Middle frontal gyrus (tissue), 1 donor: ENCODE results near the gene MYO1D.
A peak's percentile ranks its signal among the peaks of the same experiment; 100 is the strongest.

Experiments used
- DNase-seq: peaks from one replicate; pipeline ENCODE4 v3.0.0-alpha.2; 2015; ENCODE audit warnings: low spot score; ENCODE audit errors: extremely low spot score

The MYO1D gene

GRCh38 chr17:32628271-32629044, 248.5 kb downstream of the MYO1D start:
- DNase-seq, result no peak

GRCh38 chr17:32627239-32627996, 249.5 kb downstream of the MYO1D start:
- peak; percentile 61 for DNase-seq

DNA sequence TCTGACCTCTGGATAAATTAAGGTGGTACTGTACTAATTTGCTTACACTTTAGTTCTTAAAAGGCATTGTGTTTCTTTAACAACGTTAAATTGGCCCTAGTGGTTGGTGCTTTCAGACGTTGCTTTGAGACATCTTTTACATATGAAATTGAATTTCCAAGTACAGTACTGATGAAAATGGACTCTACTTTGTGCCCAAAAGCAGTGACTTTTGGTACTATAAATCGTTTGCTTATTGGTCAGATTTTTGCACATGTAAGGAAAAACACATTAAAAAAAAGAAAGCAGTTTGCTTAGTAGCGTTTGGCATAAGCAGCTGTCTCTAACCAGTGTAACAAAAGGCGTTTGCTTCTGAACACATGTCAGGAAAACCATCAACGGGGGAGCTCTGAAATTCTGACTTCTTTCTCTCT, 250.5 kb downstream of the MYO1D start:
- peak; percentile 4 for DNase-seq

DNA sequence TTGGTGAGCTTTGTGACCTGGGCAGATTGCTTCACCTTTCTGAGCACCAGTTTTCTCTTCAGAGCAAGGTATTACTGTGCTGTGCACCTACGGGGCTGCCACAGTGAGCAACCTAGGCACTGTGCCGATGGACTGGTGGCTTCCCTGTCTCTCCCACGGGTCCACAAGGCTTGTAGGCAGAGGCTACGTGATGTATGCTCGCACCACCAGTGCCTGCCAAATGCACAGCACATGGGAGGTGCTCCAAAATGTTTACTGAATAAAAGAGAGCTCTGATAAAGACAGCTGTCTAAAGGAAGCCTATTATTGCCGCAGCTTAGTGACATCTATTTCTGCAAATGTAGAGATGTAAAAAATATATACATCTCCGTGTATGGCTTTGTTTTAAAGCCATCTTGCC, 251.0 kb downstream of the MYO1D start:
- DNase-seq, result peak; percentile 13

DNA sequence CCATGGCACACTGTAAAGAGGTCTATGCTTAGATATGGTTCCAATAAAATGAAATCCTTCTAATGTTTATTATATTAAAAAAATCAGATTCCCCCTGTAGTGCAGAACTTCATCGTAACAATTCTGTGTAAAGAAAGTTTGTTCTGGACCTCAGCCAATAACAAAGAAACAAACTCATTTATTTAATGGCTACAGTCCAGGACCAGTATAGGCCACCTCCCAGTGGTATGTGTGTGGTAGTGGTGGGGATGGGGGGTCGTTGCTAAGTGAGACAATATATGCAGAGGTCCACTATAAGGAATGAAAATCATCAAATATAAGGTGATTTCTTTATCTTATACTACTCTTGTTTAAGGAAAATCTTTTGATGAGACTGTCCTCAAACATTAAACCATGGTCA, 253.7 kb downstream of the MYO1D start:
- DNase-seq, result no peak

GRCh38 chr17:32622540-32622939, 254.4 kb downstream of the MYO1D start:
- DNase-seq, result no peak

- no peak for DNase-seq
These were observed 255.2 kb downstream of the MYO1D start for GRCh38 chr17:32621612-32622312.

- DNase-seq, result no peak
These were observed 261.6 kb downstream of the MYO1D start for GRCh38 chr17:32615326-32615725.

- no peak for DNase-seq
These were observed 266.0 kb downstream of the MYO1D start for GRCh38 chr17:32610943-32611342.

DNA sequence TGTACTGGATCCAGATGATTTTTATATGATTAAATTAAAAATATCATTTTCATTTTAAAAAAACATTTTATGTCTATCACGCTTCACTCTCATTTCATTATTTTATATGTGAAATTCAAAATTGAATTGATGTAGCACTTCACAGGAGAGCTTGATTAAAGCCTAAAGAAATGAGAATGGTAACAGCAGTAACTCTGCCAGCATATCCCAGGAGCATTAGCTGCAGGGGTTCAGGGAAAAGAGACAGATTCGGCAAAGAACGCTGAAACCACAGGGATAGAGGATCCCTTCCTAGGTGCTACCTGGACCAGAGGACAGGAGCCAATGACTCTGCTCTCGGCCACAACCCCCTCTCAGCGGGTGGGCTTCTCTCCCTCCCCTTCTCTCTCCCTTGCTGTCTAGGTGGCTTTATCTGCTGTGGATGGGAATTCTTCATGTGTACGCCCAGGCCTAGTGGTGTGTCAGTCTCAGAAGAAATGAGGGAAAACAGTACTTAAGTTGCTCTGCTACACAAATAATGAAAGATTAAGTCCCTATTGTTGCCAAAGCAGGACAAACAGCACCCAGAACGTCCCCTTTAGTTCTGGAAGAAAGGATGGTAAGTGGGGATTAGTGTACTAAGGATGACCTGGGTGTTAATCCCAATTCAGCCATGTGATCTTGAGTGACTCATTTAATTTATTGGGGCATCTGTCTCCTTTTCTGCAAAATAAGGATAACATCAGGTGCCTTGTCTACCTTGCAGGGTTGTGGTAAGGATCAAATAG, 266.9 kb downstream of the MYO1D start:
- no peak for DNase-seq

DNA sequence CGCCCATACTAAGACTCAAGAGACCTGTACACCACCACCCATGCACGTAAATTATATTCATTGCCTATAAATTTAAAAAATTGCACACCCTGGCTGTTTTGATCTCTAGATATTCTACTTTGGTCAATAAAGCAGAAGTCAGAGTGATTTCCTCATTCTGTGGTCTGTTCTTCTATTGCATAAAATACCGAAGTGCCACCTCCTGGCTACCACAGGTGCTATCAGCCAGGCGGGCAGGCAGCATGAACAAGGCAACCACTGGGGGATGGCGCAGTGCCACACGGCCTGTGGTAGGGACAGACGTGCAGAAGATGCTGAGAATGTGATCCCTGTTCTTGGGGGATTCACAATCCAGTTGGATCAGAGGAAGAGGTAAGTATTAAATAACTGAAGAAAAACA, 267.8 kb downstream of the MYO1D start:
- no peak for DNase-seq

GRCh38 chr17:32608267-32608666, 268.7 kb downstream of the MYO1D start:
- no peak for DNase-seq

- no peak for DNase-seq
These were observed 272.0 kb downstream of the MYO1D start for GRCh38 chr17:32604966-32605365.

DNA sequence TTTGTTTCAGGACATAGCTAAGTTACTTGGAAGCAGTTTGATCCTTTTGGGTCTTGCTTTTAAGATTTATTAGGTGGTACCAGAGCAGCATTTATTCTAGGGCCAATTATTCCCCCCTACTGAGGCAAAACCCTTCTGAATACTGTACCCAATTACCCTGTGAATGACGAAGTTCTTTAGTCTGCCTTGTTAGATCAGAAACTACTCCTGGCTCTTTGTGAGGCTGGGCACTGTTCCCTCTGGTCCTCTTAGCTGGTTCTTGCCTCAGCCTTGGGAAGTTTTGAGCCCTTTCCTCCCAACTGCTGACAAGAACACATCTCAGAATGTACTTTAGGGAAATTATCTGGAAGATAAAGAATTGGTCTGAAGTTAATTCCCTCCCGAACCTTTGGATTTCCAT, 274.5 kb downstream of the MYO1D start:
- no peak for DNase-seq

- no peak for DNase-seq
These were observed 275.1 kb downstream of the MYO1D start for GRCh38 chr17:32601866-32602265.

DNA sequence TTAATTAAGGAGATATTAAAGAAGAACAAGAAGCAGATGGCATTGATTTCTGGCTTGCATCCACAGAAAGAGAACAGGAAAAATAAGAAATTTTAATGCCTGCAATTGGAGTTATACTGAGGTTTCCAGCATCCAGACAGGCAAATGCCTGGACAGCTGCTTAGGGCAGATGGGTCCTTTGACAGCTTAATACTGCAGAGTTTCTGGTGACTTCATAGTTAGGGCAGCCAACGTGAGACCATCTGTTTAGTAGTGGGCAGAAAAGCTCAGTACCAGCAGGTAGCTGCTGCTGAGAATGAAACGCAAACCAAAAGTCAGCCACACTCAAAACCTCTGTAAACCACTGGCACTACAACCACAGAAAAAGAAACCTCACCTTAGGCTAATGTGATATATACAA, 280.3 kb downstream of the MYO1D start:
- DNase-seq, result no peak

- DNase-seq, result no peak
These were observed 280.7 kb downstream of the MYO1D start for GRCh38 chr17:32596206-32596605.

DNA sequence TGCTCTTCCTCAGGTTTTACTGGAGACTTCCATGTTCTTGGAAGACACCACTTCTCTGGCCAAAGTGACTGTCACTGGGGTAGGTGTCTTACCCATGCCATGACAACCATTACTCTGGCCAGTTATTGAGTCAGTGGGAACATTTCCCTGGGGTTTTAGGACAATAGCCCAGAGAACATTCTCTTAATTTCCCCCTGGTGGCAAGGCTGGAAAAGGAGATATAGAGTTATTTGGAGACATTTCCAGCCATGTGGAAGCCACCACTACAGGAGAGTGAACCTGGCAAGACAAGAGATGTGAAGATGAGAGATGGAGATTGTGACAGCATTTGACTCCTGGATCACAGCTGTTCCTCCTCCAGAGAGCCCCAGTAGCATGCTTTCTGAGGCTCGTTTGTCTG, 283.9 kb downstream of the MYO1D start:
- DNase-seq, result no peak

- DNase-seq, result no peak
These were observed 285.5 kb downstream of the MYO1D start for GRCh38 chr17:32591405-32591804.

GRCh38 chr17:32590974-32591373, 285.9 kb downstream of the MYO1D start:
- DNase-seq, result no peak

DNA sequence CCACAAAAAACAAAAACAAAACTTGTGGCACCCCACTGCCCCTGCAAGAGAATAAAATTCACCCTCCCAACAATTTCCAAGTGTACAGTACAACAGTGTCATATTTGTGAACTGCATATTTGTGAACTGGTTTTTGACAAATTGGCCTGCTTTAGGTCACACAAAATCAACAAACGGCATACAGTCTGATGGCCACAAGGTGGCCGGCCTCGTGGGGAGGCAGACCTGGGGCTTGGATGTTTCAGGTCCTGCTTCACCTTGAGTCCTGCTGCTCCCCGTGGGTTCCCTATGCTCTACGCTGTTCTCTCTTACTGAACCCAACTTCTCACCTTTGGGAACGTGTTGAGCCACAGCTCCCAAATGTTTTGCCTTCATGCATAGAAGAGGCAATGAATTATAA, 287.9 kb downstream of the MYO1D start:
- DNase-seq, result no peak
